Mesodermal cell (in vitro differentiated cells): Measurements from ENCODE around the gene HBE1.
"Not testable (repeated sequence)": the region's sequence is repeated elsewhere in the genome, so short reads cannot be mapped to it uniquely, and the experiment has no call there.

Experiments
- H3K27ac ChIP-seq: 2 replicates; pipeline ENCODE4 v1.7.0; 2013; ENCODE audit warnings: mild to moderate bottlenecking, low read depth, low read length, moderate library complexity; ENCODE audit not compliant: severe bottlenecking
- H3K36me3 ChIP-seq: 2 replicates; pipeline ENCODE4 v1.7.1; 2013; ENCODE audit warnings: mild to moderate bottlenecking, low read length, moderate library complexity; ENCODE audit not compliant: control insufficient read depth, insufficient read depth
- H3K4me1 ChIP-seq: one replicate; pipeline ENCODE4 v1.7.1; 2013; ENCODE audit warnings: mild to moderate bottlenecking, low read length; ENCODE audit not compliant: insufficient read depth, control insufficient read depth, poor library complexity, severe bottlenecking
- H3K4me3 ChIP-seq: 2 replicates; pipeline ENCODE4 v1.7.0; 2013; ENCODE audit warnings: low read length, control low read depth, mild to moderate bottlenecking; ENCODE audit not compliant: insufficient read depth, poor library complexity, severe bottlenecking; ENCODE audit errors: extremely low read depth
- H3K9me3 ChIP-seq: 2 replicates; pipeline ENCODE4 v1.7.1; 2013; ENCODE audit warnings: mild to moderate bottlenecking, low read length, moderate library complexity; ENCODE audit not compliant: control insufficient read depth
- WGBS, 2 experiments: methylation state at CpG; one replicate each; pipeline ENCODE4 v1.1.5; 2013; ENCODE audit warnings: missing lambda C conversion rate in 2 of 2; ENCODE audit not compliant: insufficient coverage in 2 of 2; 5-methylcytosine and 5-hydroxymethylcytosine counted together

The HBE1 gene

GRCh38 chr11:5275369-5276110 is 5.8 kb upstream of the HBE1 start:
- 80 to 90% methylated on average over 2 of the region's 6 CpGs for WGBS, 2 experiments
- no peaks in the 10 kb centered on the region for H3K36me3 ChIP-seq
- H3K4me1 ChIP-seq, result peaks cover 18% of the 10 kb centered on the region
- H3K4me3 ChIP-seq, result no peak overlapping the region
- H3K27ac ChIP-seq, result peak overlapping the region; percentile 48
- H3K9me3 ChIP-seq, result no peaks in the 10 kb centered on the region

- Histone ChIP-seq H3K4me3 (no peak overlapping the region), H3K9me3 (no peaks in the 10 kb centered on the region), H3K4me1 (peaks cover 13% of the 10 kb centered on the region), H3K27ac (peak overlapping the region; percentile 54), H3K36me3 (no peaks in the 10 kb centered on the region)
- 68% methylated on average over 4 of the region's 5 CpGs for WGBS, 2 experiments
Measured at GRCh38 chr11:5274395-5274794, 4.7 kb upstream of the HBE1 start.

DNA sequence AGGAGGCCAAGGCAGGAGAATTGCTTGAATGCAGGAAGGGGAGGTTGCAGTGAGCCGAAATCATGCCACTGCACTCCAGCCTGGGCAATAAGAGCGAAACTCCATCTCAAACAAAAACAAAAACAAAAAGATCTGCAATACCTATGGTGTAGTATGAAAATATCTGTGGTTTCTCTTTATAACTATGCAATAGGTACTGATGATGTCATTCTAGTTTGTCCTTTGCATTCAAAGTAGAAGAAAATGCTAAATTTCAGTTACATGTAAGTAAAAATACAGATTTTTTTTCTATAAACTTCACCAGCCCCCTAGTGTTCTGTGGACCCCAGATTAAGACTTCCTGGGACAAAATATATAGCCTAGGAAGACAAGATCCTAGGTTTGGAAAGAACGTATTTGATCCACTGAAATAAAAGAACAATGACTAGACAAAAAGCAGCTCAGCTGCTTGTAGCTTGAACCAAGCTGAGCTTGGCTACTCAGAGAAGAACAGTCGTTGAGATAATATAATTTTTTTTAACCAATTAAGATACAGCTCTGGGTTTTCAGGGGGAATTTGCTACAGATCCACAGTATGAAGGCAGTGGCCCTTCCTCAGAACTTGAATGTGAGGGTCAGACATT is 2.8 kb upstream of the HBE1 start:
- Histone ChIP-seq H3K4me1 (peaks cover 13% of the 10 kb centered on the region), H3K9me3 (no peaks in the 10 kb centered on the region), H3K36me3 (no peaks in the 10 kb centered on the region), H3K4me3 (no peak overlapping the region), H3K27ac (no peak overlapping the region)
- 67 to 88% methylated on average over 1 of the region's 4 CpGs for WGBS, 2 experiments

GRCh38 chr11:5267033-5267563 is 2.6 kb downstream of the HBE1 start:
- no peaks in the 10 kb centered on the region for H3K4me1 ChIP-seq
- H3K4me3 ChIP-seq, result no peak overlapping the region
- H3K27ac ChIP-seq, result no peak overlapping the region
- WGBS, 2 experiments, result 85 to 92% methylated on average over 1 to 2 of the region's 2 CpGs
- H3K9me3 ChIP-seq, result no peaks in the 10 kb centered on the region
- H3K36me3 ChIP-seq, result no peaks in the 10 kb centered on the region

GRCh38 chr11:5266609-5267008 is 3.1 kb downstream of the HBE1 start:
- Histone ChIP-seq H3K4me3 (no peak overlapping the region), H3K27ac (no peak overlapping the region), H3K9me3 (no peaks in the 10 kb centered on the region), H3K4me1 (no peaks in the 10 kb centered on the region), H3K36me3 (no peaks in the 10 kb centered on the region)

DNA sequence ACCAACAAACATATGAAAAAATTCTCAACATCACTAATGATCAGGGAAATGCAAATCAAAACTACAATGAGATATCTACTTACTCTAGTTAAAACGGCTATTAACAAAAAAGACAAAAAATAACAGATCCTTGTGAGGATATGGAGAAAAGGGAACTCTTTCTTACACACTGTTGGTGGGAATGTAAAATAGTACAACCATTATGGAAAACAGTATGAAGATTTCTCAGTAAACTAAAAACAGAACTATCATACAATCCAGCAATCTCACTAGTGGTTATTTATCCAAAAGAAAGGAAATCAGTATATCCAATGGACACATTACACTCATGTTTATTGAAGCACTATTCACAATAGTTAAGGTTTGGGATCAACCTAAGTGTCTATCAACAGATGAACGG is 3.9 kb downstream of the HBE1 start:
- no peak overlapping the region for H3K4me3 ChIP-seq
- no peak overlapping the region for H3K27ac ChIP-seq
- no peaks in the 10 kb centered on the region for H3K9me3 ChIP-seq
- H3K4me1 ChIP-seq, result no peaks in the 10 kb centered on the region
- no CpG with 5 or more reads among the region's 2 CpGs for WGBS, 2 experiments
- no peaks in the 10 kb centered on the region for H3K36me3 ChIP-seq

DNA sequence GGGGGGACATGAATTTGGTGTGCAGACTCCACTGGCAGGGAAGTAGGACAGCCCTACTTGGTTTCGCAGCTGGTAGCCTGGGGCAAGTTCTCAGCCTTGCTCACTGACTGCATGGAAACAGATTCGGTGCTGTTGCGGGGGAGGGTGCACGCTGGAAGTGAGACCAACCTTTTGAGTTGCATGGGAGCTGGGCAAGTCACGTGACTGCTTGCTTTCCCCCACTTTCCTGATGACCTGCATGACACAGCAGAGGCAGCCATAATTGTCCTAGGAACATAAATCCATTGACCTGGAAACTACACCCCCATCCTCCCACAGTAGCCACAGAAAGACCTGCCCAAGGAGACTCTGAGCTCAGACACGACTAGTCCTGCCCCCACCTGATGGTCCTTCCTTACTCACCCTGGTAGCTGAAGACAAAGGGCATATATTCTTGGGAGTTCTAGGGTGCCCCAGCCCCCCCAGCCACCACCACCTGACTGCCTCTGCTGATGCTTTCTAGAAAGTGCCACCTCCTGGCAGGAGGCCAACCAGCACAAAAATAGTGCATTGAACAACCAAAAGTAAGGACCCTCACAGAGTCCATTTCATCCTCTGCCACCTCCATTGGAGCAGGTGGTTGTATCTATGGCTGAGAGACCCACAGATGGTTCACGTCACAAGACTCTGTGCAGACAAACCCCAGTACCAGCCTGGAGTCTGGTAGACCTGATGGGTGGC is 11.0 kb downstream of the HBE1 start:
- Histone ChIP-seq H3K9me3 (no peaks in the 10 kb centered on the region), H3K4me3 (no peak overlapping the region)
- 66 to 68% methylated on average over 4 to 7 of the region's 7 CpGs for WGBS, 2 experiments

GRCh38 chr11:5257296-5257695 is 12.4 kb downstream of the HBE1 start:
- no peaks in the 10 kb centered on the region for H3K36me3 ChIP-seq
- H3K4me3 ChIP-seq, result no peak overlapping the region
- WGBS, 2 experiments, result 6 to 33% methylated on average over 1 to 2 of the region's 2 CpGs
- no peaks in the 10 kb centered on the region for H3K9me3 ChIP-seq
- H3K27ac ChIP-seq, result no peak overlapping the region
- no peaks in the 10 kb centered on the region for H3K4me1 ChIP-seq

More for the DNA sequence above, 11.0 kb downstream of the HBE1 start:
- Histone ChIP-seq H3K27ac (no peak overlapping the region), H3K36me3 (no peaks in the 10 kb centered on the region), H3K4me1 (no peaks in the 10 kb centered on the region)

GRCh38 chr11:5254646-5255413 is 14.9 kb downstream of the HBE1 start, which contains the start of gene HBG2:
Gene HBG2 (minus strand): TSS chr11:5254781. CDS start chr11:5254728, 53 bp downstream.
- H3K27ac ChIP-seq, H3K4me1 ChIP-seq, H3K9me3 ChIP-seq, H3K36me3 ChIP-seq, H3K4me3 ChIP-seq: not testable (repeated sequence)
- WGBS, 2 experiments, result 100% methylated on average over 2 of the region's 9 CpGs; no CpG with 5 or more reads in 1 of the 2 experiments

GRCh38 chr11:5254023-5254422 is 15.7 kb downstream of the HBE1 start:
- not testable (repeated sequence) for H3K4me1 ChIP-seq, H3K27ac ChIP-seq, H3K9me3 ChIP-seq, H3K4me3 ChIP-seq, H3K36me3 ChIP-seq
- WGBS, 2 experiments, result 91% methylated on average over 1 of the region's 2 CpGs; no CpG with 5 or more reads in 1 of the 2 experiments
